Cardiac muscle cell (in vitro differentiated cells and primary cell): ENCODE data around the gene WNT3. TPM values are rescaled to one million over a fixed set of nuclear protein-coding genes. Genes with fewer than 3 reads are reported as not detected.
"Not testable (repeated sequence)": the region's sequence is repeated elsewhere in the genome, so short reads cannot be mapped to it uniquely, and the experiment has no call there.

Source experiments
- DNase-seq, 2 donors: peaks; one replicate each; pipeline versions ENCODE4 v3.0.0 to v3.0.0-alpha.2; 2010 to 2017; ENCODE audit warnings: low read depth in 1 of 2, low spot score in 1 of 2
- H3K27ac ChIP-seq: fragments of 200-600 bp; sonication (generic); 2 replicates; pipeline ENCODE4 v1.5.1; 2016
- H3K27me3 ChIP-seq: fragments of 200-600 bp; sonication (generic); 2 replicates; pipeline ENCODE4 v1.6.0; 2016; ENCODE audit warnings: control low read depth
- H3K36me3 ChIP-seq: fragments of 200-600 bp; sonication (generic); 2 replicates; pipeline ENCODE4 v1.5.1; 2016; ENCODE audit warnings: control low read depth
- H3K4me1 ChIP-seq: fragments of 200-600 bp; sonication (generic); 2 replicates; pipeline ENCODE4 v1.8.1; 2017; ENCODE audit warnings: low read depth, mild to moderate bottlenecking, mixed run types
- H3K4me3 ChIP-seq: fragments of 200-600 bp; sonication (generic); 2 replicates; pipeline ENCODE4 v1.5.1; 2016; ENCODE audit warnings: mild to moderate bottlenecking
- H3K9me3 ChIP-seq: fragments of 200-600 bp; sonication (generic); 2 replicates; pipeline ENCODE4 v1.5.1; 2017; ENCODE audit warnings: low read depth, mild to moderate bottlenecking, control low read depth
- polyA plus RNA-seq: library from polyadenylated mRNA; unstranded; fragments of >200 nt; fragmentation: Nextera tagmentation; extraction: Ambion mirVana; gene quantifications from 2 replicates; pipeline ENCODE4 v1.2.1, GENCODE V29; 2016
- total RNA-seq: library from RNA; depleted of rRNA; stranded (reverse); fragments of >200 nt; gene quantifications from 2 replicates; pipeline ENCODE4 v1.2.3, GENCODE V29; 2016
- TF ChIP-seq, protein P1 (sequence below): IDR thresholded peaks from 2 replicates; pipeline ENCODE4 v1.5.1; 2012; ENCODE audit warnings: low read depth, mild to moderate bottlenecking, low read length

WNT3 gene
- total and polyA plus RNA-seq, 2 experiments from 2014 or later, result 5.8 to 7.3 TPM

DNA sequence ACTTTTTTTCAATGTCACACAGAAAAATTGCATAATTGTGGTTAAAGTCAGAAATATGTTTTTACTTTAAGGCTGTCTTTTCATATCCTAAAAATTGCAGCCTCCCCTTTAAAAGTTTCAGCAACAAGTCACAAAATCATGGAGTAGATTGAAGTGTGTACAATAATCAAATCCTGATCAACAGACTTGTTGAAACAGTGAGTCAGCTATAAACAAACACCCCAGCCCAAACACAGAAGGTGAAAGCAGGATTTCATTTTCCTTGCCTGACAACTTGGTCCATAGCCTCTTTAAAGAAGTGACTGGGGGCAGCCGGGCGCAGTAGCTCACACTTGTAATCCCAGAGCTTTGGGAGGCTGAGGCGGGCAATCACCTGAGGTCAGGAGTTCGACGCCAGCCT is 59.9 kb downstream of the WNT3 start:
- Histone ChIP-seq H3K36me3 (peaks cover 1% of the 10 kb centered on the region), H3K4me3 (no peak overlapping the region), H3K9me3 (no peaks in the 10 kb centered on the region), H3K27me3 (no peaks in the 10 kb centered on the region), H3K27ac (no peak overlapping the region), H3K4me1 (no peaks in the 10 kb centered on the region)
- TF ChIP-seq, protein P1, sequence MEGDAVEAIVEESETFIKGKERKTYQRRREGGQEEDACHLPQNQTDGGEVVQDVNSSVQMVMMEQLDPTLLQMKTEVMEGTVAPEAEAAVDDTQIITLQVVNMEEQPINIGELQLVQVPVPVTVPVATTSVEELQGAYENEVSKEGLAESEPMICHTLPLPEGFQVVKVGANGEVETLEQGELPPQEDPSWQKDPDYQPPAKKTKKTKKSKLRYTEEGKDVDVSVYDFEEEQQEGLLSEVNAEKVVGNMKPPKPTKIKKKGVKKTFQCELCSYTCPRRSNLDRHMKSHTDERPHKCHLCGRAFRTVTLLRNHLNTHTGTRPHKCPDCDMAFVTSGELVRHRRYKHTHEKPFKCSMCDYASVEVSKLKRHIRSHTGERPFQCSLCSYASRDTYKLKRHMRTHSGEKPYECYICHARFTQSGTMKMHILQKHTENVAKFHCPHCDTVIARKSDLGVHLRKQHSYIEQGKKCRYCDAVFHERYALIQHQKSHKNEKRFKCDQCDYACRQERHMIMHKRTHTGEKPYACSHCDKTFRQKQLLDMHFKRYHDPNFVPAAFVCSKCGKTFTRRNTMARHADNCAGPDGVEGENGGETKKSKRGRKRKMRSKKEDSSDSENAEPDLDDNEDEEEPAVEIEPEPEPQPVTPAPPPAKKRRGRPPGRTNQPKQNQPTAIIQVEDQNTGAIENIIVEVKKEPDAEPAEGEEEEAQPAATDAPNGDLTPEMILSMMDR, result no peak
- no peak for DNase-seq

DNA sequence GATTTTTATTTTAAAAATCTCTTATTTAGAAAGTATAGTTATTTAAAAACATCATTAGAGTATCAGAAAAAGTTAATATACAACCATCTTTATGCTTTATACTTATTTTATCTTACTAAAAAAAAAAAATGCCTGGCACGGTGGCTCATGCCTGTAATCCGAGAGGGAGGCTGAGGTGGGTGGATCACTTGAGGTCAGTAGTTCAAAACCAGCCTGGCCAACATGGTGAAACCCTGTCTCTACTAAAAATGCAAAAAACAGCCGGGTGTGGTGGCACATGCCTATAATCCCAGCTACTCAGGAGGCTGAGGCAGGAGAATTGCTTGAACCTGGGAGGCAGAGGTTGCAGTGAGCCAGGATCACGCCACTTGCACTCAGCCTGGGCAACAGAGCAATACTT is 60.9 kb downstream of the WNT3 start:
- not testable (repeated sequence) for H3K36me3 ChIP-seq, H3K4me1 ChIP-seq, H3K27me3 ChIP-seq, H3K9me3 ChIP-seq, H3K4me3 ChIP-seq, DNase-seq, H3K27ac ChIP-seq

DNA sequence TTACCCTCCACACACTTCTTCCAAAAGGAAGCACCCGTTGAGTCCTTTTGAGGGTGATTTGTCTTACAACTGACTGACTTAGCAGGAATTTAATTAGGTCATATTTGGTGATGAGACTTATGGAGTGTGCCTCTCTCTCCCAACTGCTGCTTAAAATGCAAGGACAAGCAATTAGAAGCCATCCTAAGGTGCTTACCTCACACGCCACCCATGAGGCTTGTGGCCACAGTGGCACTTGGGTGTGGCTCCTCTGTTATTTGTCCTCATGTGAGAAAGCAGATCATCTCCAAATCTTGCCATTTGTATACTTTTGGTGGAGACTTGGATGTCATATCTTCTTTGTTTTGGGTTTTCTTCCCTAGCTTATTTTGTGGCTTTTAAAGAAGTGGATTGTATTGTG is 61.6 kb downstream of the WNT3 start:
- H3K27me3 ChIP-seq, result no peaks in the 10 kb centered on the region
- H3K27ac ChIP-seq, result no peak overlapping the region
- H3K4me3 ChIP-seq, result no peak overlapping the region
- TF ChIP-seq, protein P1, result no peak
- H3K36me3 ChIP-seq, result peaks cover 5% of the 10 kb centered on the region
- H3K4me1 ChIP-seq, result no peaks in the 10 kb centered on the region
- no peak for DNase-seq
- no peaks in the 10 kb centered on the region for H3K9me3 ChIP-seq

DNA sequence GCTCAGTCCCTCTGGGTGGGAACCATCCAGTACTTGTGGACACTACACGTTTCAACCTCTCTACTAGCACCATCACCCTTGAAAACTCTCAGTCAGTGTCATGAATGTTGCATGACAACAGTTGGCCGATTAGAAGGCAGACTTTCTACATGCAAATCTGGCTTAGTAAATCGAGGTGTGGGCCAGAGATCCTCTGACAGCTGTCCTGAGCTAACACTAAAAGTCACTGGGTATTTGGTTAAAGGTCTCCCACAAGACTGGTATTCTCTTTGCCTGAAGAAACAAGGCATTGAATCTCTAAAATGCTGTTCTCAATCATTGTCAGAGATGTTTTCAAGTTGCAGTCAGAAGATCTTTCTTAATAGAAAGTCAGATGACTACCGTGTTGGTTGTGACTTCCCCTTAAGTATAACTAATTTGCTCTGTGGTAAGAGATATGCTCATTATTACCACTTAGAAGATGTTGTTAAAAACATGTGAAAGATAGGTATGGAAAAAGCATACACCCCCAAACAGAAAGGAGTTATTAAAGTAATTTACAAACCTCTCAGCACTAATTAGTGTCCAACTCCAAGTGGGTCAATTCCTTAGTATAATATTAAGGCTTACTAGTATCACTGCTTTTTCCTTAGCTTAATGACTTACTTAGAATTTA is 62.3 kb downstream of the WNT3 start:
- no peaks in the 10 kb centered on the region for H3K4me1 ChIP-seq
- H3K9me3 ChIP-seq, result no peaks in the 10 kb centered on the region
- TF ChIP-seq, protein P1, result no peak
- no peak for DNase-seq
- H3K36me3 ChIP-seq, result peaks cover 11% of the 10 kb centered on the region
- H3K27ac ChIP-seq, result no peak overlapping the region
- H3K27me3 ChIP-seq, result no peaks in the 10 kb centered on the region
- no peak overlapping the region for H3K4me3 ChIP-seq

DNA sequence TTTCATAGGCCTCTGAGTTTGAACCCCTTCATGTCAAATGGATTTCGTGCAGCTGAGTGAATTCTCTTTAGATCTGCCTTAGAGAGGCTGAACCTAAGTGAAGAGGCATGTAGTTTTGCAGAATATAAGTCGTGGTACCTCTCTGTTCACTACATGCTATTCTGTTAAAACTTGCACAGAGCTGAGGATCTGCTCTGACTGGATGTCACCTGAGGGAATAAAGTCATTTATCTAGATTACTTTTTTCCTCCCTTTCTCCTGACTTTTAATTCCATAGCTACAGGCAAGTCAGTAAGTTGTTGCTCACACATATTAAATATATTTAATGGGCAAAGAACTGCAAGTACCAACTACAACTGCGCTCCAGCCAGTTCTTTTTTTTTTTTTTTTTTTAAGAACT is 64.7 kb downstream of the WNT3 start:
- H3K27me3 ChIP-seq, result no peaks in the 10 kb centered on the region
- H3K4me1 ChIP-seq, result no peaks in the 10 kb centered on the region
- H3K27ac ChIP-seq, result no peak overlapping the region
- no peaks in the 10 kb centered on the region for H3K9me3 ChIP-seq
- DNase-seq, result no peak
- H3K36me3 ChIP-seq, result peaks cover 14% of the 10 kb centered on the region
- no peak overlapping the region for H3K4me3 ChIP-seq
- TF ChIP-seq, protein P1, result no peak

DNA sequence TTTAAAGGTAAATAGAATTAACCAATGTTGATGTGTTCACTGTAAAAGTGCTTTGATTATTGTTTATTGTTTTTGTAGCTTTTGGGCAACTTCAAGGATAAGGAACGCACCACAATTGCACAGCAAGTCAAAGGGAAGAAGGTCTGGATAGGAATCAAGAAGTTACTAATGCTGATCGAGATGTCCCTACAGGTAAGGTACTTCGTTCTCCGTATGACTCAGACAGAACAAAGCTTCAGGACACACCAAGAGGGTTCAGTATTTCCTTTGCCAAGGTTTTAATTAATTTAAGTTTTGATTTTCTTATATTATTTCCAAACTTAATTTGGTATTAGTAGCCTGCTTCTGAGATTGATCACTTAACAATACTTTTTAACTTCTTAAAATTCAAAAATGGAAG is 67.1 kb downstream of the WNT3 start:
- Histone ChIP-seq H3K9me3 (no peaks in the 10 kb centered on the region), H3K27ac (no peak overlapping the region), H3K27me3 (no peaks in the 10 kb centered on the region), H3K4me3 (no peak overlapping the region), H3K36me3 (peaks cover 14% of the 10 kb centered on the region), H3K4me1 (no peaks in the 10 kb centered on the region)
- TF ChIP-seq, protein P1, result no peak
- DNase-seq, result no peak
